ENCODE results near the gene HARBI1. TPM values are rescaled to one million over a fixed set of nuclear protein-coding genes. Genes with fewer than 3 reads are reported as not detected.

The HARBI1 gene
- total and polyA plus RNA-seq, 8 donors = 1.0 to 4.0 (median 2.3) TPM; not detected in 3

DNA sequence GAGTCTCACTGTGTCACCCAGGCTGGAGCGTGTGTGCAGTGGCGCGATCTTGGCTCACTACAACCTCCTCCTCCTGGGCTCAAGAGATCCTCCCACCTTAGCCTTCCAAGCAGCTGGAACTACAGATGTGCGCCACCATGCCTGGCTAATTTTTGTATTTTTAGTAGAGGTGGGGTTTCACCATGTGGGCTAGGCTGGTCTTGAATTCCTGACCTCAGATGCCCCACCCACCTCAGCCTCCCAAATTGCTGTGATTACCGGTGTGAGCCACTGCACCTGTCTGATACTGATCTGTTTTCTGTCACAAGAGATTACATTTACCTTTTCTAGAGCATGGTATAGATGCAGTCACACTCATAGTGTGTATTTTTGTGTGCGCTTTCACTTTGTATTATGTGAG is 11.9 kb upstream of the HARBI1 start:
- WGBS, 5 donors = 81 to 93% (median 87%) methylated on average over 6 of the region's 6 CpGs
- H3K27ac ChIP-seq = no peak overlapping the region
- H3K4me3 ChIP-seq = no peak overlapping the region
- peaks cover 30 to 91% (median 86%) of the 10 kb centered on the region in 4 donors for H3K36me3 ChIP-seq
- no peaks in the 10 kb centered on the region for H3K9me3 ChIP-seq
- intact Hi-C loops (cut with DNase I; ENCODE audit: low total_unique reads) = no loop called here
- no peak for TF ChIP-seq POLR2AphosphoS5 (IDR thresholded peaks at IDR 0.05)
- no peaks in the 10 kb centered on the region for H3K27me3 ChIP-seq
- H3K4me1 ChIP-seq = peaks cover 0 to 8% (median 7%) of the 10 kb centered on the region in 4 donors
- no peak for DNase-seq

DNA sequence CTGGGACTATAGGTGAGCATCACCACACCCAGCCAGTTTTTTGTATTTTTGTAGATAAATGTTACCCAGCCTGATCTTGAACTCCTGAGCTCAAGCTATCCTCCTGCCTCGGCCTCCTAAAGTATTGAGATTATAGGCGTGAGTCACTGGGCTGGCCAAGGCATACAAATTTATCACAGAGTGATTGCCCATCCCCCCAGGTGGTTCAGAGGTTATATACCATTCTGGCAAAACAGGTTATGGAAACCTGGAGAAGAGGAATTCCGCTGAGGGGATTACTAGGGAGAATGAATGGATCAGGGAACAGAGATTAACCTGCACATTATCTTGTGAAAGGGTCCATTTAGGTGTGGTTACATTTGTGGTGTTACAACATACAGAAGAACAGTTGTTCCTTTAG is 8.4 kb upstream of the HARBI1 start:
- H3K27ac ChIP-seq = no peak overlapping the region
- H3K36me3 ChIP-seq = peaks cover 14 to 93% (median 89%) of the 10 kb centered on the region in 4 donors
- peak; percentile 39 to 62 for DNase-seq
- H3K4me3 ChIP-seq = no peak overlapping the region
- no peaks in the 10 kb centered on the region for H3K27me3 ChIP-seq
- no peaks in the 10 kb centered on the region for H3K9me3 ChIP-seq
- WGBS, 5 donors = 28 to 73% (median 58%) methylated on average over 3 of the region's 3 CpGs
- intact Hi-C loops (cut with DNase I; ENCODE audit: low total_unique reads) = no loop called here
- TF ChIP-seq CTCF (IDR thresholded peaks at IDR 0.05) (no peak), POLR2A (IDR thresholded peaks at IDR 0.05) (no peak), POLR2AphosphoS5 (IDR thresholded peaks at IDR 0.05) (peak in 1 of 3 donors; percentile 3)
- H3K4me1 ChIP-seq = peaks cover 0 to 30% (median 23%) of the 10 kb centered on the region in 4 donors

DNA sequence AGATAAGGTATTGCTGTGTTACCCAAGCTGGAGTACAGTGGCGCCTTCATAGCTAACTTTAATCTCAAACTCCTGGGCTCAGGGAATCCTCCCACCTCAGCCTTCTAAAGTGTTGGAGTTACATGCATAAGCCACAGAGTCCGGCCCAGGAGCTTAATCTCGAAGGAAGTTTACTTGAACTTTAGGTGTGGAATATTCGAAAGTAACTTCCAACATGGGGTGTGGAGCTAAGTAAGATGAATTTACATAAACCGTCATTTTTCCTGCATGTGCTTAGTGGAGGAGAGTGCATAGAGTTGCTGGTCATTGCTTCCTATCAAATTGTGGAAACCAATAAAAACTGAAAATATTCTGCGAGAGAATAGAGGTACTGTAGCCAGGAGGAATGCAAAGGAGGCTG is 1.8 kb upstream of the HARBI1 start:
- no peaks in the 10 kb centered on the region for H3K9me3 ChIP-seq
- H3K4me1 ChIP-seq = peaks cover 11 to 74% (median 62%) of the 10 kb centered on the region in 4 donors
- intact Hi-C loops (cut with DNase I; ENCODE audit: low total_unique reads) = no loop called here
- peak overlapping the region in 4 of 5 donors; percentile 93 to 99 (median 98) for H3K27ac ChIP-seq
- peaks cover 0 to 41% (median 36%) of the 10 kb centered on the region in 4 donors for H3K36me3 ChIP-seq
- peak overlapping the region; percentile 66 to 100 (median 92) for H3K4me3 ChIP-seq
- DNase-seq = peak; percentile 37 to 71
- TF ChIP-seq POLR2AphosphoS5 (IDR thresholded peaks at IDR 0.05) (peak in 1 of 3 donors; percentile 57), CTCF (IDR thresholded peaks at IDR 0.05) (no peak), EP300 (IDR thresholded peaks at IDR 0.05) (no peak), POLR2A (IDR thresholded peaks at IDR 0.05) (no peak)
- WGBS, 5 donors = 24 to 53% (median 40%) methylated on average over 6 of the region's 6 CpGs
- H3K27me3 ChIP-seq = no peaks in the 10 kb centered on the region

DNA sequence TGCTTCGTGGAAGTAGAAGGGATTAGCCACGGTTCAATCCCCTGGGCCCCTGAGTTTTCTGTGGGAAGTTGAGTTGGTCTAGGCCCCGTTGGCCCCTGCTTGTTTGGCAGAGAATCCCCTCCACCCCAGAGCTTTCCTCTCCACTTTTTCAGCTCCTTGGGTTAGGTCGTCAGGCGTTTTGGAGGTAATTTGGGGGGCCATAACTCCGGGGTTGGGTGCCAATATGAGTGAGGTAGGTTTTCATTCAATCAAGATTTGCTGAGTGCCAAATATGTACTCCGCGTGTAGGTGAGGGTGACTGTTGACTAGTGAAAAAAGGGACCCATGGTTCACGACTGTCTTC is 916 bp upstream of the HARBI1 start:
- DNase-seq = no peak
- H3K27me3 ChIP-seq = no peaks in the 10 kb centered on the region
- H3K4me1 ChIP-seq = peaks cover 11 to 82% (median 67%) of the 10 kb centered on the region in 4 donors
- H3K27ac ChIP-seq = peak overlapping the region; percentile 85 to 99 (median 97)
- peaks cover 0 to 32% (median 27%) of the 10 kb centered on the region in 4 donors for H3K36me3 ChIP-seq
- no peaks in the 10 kb centered on the region for H3K9me3 ChIP-seq
- 1 to 3% (median 2%) methylated on average over 7 to 9 of the region's 9 CpGs for WGBS, 5 donors
- intact Hi-C loops (cut with DNase I; ENCODE audit: low total_unique reads) = no loop called here
- TF ChIP-seq EP300 (IDR thresholded peaks at IDR 0.05) (no peak), POLR2A (IDR thresholded peaks at IDR 0.05) (no peak), CTCF (IDR thresholded peaks at IDR 0.05) (peak in 1 of 7 experiments; percentile 1)
- peak overlapping the region; percentile 66 to 100 (median 92) for H3K4me3 ChIP-seq

DNA sequence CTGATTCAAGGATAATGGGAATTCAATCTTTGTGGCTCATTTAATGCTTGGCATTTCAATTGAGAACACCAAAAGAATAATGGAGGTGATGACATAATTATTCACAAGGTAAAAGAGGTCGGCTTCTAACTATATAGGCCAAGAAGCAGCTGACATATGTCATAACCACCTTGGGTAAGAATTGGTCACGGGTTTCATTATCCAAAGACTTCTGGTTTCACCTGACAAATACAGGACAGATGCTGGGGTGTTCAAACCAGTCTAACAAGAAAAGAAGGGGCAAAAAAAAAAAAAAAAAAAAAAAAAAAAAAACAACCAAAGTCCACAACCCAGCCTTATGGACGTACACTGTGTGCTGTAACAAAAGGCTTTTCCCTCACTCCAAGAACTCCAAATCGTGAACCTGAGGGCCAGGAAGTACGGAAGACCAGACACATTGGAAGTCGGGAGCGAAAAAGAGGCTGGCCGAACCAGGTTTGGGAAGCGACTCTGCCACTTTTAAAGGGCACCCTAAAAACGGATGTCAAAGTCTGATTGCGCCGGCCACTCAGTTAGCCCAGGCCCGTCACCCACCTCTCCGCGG is 385 bp downstream of the HARBI1 start:
- peak in 1 of 4 donors; percentile 38 for TF ChIP-seq POLR2A (IDR thresholded peaks at IDR 0.05)
- TF ChIP-seq POLR2AphosphoS5 (IDR thresholded peaks at IDR 0.05) = no peak
- peak in 1 of 2 donors; percentile 80 for DNase-seq
- H3K4me3 ChIP-seq = peak overlapping the region; percentile 66 to 100 (median 92)
- peak overlapping the region; percentile 85 to 99 (median 97) for H3K27ac ChIP-seq
- intact Hi-C loops (cut with DNase I; ENCODE audit: low total_unique reads) = no loop called here
- H3K4me1 ChIP-seq = peaks cover 12 to 86% (median 71%) of the 10 kb centered on the region in 4 donors
- H3K36me3 ChIP-seq = peaks cover 0 to 20% (median 15%) of the 10 kb centered on the region in 4 donors
- 1 to 2% (median 2%) methylated on average over 15 of the region's 15 CpGs for WGBS, 5 donors
- H3K9me3 ChIP-seq = no peaks in the 10 kb centered on the region
- no peaks in the 10 kb centered on the region for H3K27me3 ChIP-seq
